ENCODE results near the gene GRIFIN.
"Not testable (repeated sequence)": the region's sequence is repeated elsewhere in the genome, so short reads cannot be mapped to it uniquely, and the experiment has no call there.

GRIFIN gene

DNA sequence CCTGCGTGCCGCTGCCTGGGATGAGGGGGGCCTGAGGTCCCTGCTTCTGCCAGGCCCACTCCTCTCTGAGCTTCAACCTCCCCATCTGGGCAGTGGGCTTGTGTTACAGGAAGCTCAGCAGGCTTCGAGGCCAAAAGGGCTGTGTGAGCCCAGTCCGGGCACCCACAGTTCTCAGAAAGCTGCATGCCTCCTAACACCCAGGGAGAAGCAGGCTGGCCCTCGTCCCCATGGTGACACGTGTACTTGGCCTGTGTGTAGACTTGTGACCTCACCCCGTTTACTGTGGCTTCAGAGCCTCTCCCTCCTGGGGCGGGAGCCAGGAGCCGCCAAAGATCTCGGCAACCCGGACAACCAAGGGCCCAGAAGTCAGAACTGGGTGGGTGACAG is 2.2 kb upstream of the GRIFIN start:
- no peak for DNase-seq (ENCODE audit: low read depth in 2 of 2)

DNA sequence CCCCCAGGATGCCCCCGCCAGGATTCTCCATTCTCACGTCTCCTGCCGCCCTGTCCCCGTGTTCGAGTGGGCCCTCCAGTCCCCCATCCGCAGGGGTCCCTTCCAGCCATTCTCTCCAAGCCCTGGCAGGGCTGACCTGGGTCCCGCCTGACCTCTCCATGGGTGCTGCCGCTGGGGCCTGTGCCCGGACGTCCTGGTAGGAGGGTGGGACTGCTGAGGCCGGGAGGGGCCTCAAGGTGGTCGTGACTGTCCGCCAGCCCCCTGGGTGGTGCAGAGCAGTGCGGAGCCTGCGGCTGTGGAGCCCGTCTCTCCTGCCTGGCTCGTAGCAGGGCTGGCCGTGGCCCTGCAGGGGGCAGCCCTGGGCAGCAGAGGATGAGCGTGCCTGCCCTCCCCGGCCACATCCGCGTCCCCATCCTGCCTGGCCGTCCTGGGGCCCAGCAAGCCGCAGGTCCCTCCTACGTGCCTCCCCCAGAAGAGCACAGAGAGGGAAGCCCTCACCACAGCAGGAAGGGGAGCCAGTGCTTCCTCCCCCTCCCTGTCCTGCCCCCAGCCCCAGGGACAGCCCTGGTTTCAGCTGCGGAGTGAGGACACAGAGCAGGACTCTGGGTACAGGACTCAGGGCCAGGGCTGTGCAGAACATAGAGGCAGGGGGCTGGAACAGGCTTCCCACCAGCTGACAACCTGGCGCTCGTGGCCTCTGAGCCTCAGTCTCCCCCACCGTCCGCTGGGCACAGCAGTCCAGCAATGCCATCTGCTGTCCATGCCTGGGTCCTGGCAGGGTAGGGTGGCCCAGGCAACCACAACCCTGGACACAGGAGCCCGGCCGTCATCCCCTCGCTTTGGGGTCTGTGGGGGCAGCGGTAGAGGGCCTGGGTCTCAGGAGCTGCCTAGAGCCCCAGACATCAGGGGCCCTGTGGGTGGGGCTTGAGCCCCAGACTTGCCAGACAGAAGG is 1.5 kb upstream of the GRIFIN start:
- peak in 1 of 2 donors; percentile 36 for DNase-seq (ENCODE audit: low read depth in 2 of 2)

DNA sequence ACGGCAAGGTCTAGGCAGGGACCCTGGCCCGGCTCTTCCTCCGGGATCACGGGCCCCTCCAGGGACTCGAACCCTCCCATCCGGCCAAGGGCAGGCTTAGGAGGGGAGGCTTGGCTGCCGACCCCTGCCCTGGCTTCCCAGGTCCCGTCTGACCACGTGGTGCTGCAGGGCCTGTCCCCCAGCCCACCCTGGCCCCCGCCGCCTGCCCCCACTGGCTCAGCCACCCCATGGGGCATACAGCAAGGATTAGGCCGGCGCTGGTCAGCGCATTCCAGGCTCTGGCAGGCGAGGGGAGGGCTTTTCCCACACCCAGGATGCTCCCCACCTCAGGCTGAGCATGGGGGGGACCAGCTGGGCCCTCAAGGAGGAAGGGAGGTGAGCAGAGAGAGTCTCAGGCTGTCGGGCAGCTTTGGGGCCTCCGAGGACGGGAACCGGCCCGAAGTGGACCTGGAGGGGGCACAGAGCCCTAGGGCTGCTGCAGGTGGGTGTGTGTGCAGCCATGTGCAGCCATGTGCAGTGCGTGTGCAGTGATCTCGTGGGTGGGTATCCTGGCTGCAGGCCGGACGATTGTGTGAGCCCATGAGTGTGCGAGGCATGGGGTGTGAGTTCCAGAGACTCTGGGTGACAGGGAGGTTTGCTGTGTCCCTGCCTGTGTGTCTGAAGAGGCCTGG is 713 bp upstream of the GRIFIN start:
- DNase-seq (ENCODE audit: low read depth in 2 of 2), result no peak

DNA sequence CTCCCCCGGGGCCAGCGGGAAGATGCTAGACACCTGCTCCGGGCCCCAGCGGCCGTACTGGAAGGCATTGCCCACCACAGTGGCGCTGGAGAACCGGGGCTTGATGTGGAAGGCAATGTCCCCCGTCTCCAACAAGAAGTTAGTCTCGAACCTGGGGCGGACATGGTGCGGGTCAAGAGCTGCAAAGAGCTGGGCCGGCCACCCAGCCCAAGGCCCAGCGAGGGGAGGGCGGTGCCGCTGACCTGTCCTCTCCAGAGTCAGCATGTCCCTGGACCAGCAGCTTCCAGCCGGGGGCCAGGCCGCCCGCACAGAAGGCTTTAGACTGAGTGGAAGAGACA is 551 bp downstream of the GRIFIN start:
- no peak for DNase-seq (ENCODE audit: low read depth in 2 of 2)

DNA sequence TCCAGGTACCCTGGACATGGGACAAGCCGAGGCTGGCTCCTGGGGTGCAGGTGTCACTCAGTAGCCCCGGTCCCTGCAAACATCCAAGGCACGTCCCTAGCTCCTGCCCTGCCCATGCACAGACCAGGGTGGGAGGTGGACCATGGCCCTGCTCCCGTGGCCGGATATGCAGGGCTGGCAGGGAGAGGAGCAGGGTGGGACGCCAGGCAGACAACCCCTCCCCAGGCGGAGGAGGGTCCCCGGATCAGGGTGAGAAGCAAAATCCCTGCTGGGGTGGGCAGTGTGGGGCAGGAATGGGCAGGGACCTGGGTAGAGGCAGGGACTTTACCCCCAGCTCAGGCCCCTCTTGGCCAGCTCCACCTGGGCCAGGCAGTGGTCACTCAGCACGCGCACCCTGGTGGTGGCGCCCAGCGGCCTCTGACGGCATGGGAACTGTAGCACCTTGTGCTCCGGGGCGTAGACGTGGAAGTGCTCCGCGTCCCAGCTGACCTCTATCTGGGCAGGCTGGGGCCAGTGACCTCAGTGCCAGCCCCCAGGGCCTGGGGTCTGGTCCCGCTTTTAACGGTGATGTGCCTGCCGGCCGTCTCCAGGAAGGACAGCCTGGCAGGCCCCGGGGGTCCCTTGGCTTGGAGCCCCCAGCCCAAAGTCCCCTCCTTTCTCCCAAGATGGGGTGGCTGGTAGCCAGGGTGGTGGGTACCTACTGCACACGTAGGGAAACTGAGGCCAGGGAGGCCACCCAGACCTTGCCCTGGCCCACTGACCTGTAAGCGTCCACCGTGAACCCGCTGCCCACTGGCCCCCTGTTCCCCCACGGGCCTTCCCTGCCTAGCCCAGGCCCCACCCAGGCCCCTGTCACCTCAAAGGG is 1.2 kb downstream of the GRIFIN start:
- no peak for DNase-seq (ENCODE audit: low read depth in 2 of 2)

DNA sequence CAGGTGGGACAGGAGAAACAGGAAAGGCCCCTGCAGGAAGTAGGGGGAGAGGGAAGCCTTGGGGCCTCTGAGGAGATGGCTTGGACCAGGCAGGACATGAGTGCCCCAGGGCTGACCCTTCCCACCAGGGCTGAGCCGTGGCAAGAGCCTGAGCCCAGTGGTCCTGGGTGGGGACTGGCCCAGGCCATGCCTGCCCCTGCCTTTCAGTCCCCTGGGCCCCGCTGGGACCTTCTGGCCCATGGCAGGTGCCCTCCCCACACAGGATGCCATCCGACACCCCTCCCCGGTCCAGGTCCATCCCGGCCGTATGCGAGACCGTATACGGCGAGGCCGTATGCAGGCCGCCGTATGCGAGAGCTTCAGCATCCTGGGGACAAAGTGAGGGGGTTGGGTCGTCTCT is 2.0 kb downstream of the GRIFIN start:
- no peak for DNase-seq (ENCODE audit: low read depth in 2 of 2)

DNA sequence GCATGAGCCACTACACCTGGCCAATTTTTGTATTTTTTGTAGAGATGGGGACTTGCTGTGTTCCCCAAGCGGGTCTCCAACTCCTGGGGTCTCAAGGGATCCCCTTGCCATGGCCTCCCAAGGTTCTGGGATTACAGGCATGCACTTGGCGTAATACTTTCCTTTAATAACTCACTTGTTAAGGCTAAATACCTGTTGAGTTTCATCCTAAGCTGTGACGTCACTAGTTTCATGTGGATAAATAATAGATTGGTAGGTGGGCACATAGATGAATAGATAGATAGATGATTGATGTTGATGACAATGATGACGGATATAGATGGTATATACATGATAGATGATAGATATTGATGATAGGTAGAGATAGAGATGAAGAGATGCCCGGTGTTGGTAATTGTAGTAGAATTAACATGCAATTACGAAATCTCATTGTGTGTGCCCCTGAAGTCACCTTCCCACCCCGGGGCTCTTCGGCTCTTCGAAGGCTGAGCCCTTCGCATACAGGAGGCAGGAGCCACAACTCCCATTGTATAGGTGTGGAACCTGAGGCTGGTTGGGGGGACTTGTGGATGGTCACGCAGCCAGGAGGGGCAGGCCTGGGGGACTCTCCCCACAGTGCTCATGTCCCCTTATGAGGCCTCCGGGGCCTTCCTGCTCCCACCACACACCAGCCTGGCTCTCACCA is 2.6 kb downstream of the GRIFIN start:
- no peak for DNase-seq (ENCODE audit: low read depth in 2 of 2)

DNA sequence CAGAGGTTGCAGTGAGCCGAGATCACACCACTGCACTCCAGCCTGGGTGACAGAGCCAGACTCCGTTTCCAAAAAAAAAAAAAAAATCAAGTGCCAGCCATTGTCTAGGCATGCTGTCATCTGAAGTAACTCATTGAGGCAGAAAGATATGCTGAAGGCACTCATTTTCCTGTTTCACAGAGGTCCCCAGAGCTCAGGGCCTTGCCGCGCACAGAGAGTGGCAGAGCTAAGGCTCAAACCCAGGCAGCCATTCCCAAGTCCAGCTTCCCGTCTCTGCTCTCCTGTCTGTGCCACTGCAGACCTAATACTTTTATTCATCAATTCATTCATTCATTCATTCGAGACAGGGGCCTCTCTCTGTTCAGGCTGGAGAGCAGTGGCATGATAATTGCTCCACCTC is 3.5 kb downstream of the GRIFIN start:
- DNase-seq (ENCODE audit: low read depth in 2 of 2), result no peak

DNA sequence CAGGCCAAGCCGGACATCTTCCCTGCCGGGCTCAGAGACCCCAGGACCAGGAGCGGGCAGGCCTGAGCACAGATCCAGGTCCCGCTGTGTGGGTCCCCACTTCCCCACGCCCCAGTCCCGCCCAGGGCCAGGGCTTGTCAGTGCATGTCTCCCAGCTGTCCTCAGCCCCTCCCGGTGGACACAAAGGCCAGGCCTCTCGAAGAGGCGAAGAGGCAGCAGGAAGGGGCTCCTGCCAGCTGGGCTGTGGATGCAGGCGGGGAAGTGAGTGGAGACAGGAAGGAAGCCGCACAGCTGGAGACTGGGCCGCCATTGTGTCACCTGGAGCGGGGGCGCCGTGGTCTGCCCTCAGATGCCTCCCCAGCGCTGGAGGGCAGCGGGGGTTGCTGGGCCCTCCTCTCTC is 4.8 kb downstream of the GRIFIN start:
- no peak for DNase-seq (ENCODE audit: low read depth in 2 of 2)

DNA sequence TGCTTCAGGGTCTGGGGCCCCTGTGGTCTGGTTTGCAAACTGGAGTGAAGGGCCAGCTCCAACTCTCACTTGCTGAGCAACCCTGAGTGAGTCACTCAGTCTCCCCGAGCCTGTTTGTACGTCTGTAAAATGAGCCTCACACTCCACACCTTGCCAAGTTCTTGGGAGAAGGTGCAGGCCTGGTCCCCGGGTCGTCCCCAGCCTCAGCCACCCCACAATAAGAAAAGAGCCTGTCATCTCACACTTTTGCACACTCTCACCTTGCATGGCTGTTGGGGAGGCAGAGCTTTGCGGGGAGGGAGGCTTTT is 5.2 kb downstream of the GRIFIN start:
- no peak for DNase-seq (ENCODE audit: low read depth in 2 of 2)

DNA sequence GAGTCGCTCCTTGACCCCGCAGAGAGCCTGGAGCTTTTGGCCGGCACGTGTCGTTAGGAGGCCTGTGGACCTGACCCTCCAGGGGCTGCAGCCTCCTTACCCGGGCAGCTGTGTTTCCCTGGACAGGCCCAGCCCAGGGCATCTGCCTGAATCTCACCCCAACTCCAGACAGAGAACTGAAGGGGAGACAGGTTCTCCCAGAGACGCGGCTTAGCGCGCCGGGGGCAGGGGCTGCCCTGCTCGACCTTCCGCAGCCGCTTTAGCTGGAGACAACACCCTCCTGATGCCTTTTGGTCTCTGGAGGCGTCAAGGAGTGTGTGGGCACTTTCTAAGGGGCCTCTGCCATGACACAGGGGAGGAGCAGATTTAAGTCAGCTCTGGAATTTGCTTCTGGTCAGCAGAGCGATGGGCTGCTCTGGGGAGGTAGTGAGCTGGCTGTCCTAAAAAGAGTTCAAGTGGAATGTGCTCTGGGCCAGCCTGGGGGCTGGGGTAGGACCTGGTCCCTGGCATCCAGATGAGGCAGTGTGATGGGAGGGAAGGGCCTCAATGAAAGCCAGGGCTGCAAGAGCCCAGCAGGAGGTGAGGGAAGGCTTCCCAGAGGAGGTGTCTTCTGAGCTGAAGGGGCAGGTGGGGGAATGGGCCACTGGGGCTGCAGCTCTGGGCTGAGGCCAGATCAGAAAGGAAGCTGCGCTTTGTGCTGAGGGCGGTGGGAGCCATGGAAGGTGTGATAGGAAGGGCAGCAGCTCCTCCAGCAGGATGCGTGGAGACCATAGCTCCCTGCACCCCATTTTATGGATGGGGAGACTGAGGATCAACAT is 5.8 kb downstream of the GRIFIN start:
- no peak for DNase-seq (ENCODE audit: low read depth in 2 of 2)

DNA sequence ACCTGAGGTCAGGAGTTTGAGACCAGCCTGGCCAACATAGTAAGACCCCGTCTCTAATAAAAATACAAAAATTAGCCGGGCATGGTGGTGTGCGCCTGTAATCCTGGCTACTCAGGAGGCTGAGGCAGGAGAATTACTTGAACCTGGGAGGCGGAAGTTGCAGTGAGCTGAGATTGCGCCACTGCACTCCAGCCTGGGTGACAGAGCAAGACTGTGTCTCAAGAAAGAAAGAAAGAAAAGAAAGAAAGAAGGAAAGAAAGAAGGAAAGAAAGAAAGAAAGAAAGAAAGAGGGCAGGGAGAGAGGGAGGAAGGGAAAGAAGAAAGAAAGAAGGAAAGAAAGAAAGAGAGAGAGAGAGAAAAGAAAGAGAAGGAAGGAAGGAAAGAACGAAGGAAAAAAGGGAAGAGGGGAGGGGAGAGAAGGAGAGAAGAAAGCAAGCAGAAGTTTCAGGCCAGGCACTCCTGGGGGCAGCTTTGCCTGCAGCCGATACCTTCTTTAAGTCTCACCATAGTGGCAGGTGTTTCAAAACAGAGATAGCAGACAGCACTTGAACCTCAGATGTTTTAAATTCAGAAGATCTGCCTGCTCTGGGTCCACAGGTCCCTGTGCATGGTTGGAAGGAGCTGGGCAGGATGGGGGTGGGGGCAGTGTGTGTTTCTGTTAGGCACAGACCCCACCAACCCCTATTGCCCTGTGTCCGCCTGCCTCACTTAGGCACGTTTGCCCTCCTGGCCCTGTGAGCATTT is 6.6 kb downstream of the GRIFIN start:
- not testable (repeated sequence) for DNase-seq (ENCODE audit: low read depth in 2 of 2)

DNA sequence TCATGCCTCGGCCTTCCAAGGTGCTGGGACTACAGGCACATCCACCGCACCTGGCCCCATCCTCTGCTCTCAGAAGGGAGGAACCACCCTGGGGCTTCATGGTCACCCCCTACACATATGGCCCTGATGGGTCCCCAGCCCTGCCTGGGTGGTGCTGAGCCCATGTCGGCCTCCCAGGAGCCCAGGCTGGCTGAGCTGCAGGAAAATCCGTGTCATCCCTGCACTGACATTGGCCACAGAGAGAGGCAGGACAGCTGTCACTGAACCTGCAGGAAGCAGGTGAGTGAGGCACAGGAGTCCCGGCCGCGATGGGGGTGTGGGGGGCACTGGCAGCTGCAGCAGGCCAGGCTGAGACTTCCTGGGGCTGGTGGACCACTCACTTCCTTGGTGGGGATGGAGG is 8.0 kb downstream of the GRIFIN start:
- no peak for DNase-seq (ENCODE audit: low read depth in 2 of 2)

DNA sequence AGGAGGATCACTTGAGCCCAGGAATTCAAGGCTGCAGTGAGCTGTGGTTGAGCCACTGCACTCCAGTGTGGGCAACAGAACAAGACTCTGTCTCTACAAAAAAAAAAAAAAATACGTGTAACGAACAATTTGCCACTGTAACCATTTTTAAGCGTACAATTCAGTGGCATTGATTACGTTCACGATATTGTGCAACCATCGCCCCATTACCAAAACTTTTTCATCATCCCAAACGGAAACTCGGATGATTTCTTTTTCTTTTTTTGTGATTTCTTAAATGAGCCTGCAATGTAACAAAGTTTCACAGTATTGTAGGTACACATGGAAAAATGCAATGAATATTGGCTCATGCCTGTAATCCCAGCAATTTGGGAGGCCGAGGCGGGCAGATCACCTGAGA is 9.5 kb downstream of the GRIFIN start:
- no peak for DNase-seq (ENCODE audit: low read depth in 2 of 2)

DNA sequence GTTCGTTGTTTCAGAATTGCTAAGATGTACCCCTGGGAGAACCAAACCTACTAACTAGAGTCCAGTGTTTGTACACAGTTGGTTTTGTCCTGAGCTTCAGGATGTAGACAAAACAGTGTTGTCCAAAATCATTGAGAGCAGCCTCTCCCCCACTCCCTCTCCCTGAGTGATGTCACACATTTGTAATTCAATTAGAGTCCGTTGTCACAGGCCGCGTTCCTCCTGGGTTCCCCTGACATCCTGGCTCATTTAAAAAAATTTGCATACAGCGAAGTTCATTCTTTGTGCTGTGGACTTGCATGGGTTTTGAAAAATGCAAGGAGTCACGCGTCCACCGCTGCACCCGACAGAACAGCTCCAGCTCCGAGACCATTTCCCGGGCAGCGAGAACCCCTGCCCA is 10.3 kb downstream of the GRIFIN start:
- DNase-seq (ENCODE audit: low read depth in 2 of 2), result no peak

DNA sequence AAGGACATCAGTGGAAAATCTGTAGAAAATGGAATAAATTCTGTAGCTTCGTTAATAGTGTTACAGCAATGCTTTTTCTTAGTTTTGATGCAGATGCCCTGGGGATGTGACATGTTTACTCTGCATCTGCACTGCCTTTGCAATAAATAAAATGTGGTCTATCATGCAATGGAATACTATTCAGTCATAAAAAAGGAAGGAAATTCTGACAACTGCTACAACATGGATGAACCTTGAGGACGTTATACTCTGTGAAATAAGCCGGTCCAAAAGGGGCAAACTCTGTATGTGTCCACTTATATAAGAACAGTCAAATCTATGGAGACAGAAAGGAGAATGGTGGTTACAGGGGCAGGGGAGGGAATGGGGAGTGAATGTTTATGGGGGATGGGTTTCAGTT is 13.5 kb downstream of the GRIFIN start:
- no peak for DNase-seq (ENCODE audit: low read depth in 2 of 2)

DNA sequence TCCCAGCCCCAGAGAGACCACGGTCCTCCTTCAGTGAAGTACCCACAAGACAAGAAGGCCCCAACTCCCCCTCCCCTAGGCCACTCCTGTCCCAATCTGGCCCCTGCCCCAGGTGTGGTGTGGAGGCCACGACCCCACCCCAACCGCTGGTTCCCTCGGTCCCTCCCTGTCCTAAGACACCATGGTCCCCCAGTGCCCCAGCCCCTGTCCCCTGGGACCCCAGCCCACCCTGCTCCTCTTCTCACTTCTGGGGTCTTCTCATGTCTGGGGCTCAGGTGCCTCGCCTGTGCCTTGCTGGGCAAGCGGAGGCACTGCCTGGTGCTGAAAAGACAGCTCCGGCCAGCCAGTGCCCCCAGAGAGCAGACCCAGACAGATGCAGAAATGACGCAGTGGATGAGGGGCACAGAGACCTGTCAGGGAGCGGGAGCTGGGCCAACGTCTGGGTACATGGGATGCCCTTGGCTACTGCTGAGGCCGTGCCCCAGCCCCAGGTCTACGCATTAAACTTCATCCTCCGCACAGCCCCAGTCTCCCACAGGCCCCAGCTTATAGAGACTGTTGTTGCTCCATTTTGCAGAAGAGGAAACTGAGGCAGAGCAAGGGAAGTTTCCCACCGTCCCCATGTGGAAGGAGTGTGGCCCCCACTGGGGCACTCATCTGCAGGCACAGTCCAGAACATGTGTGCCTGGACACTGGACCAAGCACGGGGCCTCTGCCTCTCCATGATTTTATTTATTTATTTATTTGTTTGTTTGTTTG is 14.8 kb downstream of the GRIFIN start:
- no peak for DNase-seq (ENCODE audit: low read depth in 2 of 2)

DNA sequence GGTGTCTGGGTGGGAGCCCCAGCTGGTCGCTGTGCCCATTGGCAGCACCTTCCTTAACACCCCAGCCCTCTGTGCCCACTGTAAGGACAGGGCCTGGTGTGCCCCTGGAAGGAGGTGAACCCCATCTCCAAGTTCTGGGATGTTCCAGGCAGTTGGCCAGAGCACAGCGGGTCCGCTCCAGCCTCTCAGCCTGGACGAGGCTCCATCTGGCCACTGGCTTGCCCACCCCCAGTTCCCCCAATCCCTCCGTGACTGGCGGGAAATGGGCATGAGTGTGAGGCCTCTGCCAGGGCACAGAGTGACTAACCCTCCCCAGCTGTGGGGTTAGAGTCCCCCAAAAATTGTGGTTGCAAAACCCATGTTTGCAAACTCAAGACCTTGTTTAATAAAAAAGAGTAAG is 15.6 kb downstream of the GRIFIN start:
- DNase-seq (ENCODE audit: low read depth in 2 of 2), result no peak

DNA sequence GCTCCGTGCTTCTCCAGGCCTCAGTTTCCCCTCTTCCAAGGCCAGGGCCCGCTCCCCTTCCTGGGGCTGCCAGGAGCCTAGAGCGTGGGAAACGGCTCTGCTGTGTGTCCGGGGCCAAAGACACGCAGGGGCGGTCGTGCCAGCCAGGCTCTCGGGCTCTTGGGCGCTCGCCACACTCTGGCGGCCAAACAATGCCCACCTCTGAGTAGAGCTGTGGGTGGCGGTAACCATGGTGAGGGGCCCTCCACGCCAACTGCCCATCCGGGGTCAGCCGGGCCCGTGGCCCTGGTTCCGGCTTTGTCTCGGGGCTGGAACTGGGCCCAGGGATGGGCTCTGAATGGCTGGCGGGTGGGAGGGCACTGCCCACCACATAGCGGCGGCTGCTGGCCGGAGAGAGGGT is 16.0 kb downstream of the GRIFIN start:
- DNase-seq (ENCODE audit: low read depth in 2 of 2), result no peak

DNA sequence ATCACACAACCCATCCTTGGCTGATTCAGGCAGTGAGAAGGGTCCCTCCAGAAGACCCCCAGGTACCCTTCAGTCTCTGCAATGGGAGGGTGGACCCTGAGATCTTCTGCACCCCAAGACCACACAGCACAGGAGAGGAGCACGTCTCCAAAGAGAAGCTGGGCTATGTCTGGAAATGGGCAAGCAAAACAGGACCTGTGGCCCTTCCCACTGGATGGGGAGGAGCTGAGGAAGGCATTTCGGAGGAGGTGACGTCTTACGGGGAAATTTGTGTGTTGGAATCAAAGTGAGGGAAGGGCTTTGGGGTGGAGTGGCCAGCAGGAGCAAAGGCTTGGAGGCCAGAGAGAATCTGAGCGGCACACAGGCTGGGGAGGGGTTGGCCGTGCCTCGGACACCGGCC is 16.5 kb downstream of the GRIFIN start:
- DNase-seq (ENCODE audit: low read depth in 2 of 2), result no peak

Data from activated CD4-positive, alpha-beta T cell treated with anti-CD3 and anti-CD28 coated beads for 24 hours (primary cell).